Measurements from ENCODE around the gene PTPN14.

Gene PTPN14

GRCh38 chr1:214476229-214476985, 75.0 kb downstream of the PTPN14 start:
- no peak overlapping the region for H3K27ac ChIP-seq (ENCODE audit: low read length)
- no peaks in the 10 kb centered on the region for H4K20me1 ChIP-seq (ENCODE audit: insufficient read depth, low read length)
- no peak for ATAC-seq (ENCODE audit: insufficient read depth, low read depth)
- TF ChIP-seq EZH2 (IDR thresholded peaks at IDR 0.05; ENCODE audit: borderline replicate concordance, low read depth, low read length, severe bottlenecking) (no peak), CTCF (IDR thresholded peaks at IDR 0.05; ENCODE audit: borderline replicate concordance, extremely low read depth, low read length, poor library complexity, severe bottlenecking) (no peak)
- no peaks in the 10 kb centered on the region for H3K4me1 ChIP-seq (ENCODE audit: insufficient read depth, low read length)
- H3K79me2 ChIP-seq (ENCODE audit: insufficient read depth, low read length) = no peaks in the 10 kb centered on the region
- no peaks in the 10 kb centered on the region for H3K27me3 ChIP-seq (ENCODE audit: insufficient read depth, low read length, poor library complexity)
- no peak overlapping the region for H3K9ac ChIP-seq (ENCODE audit: low read depth, low read length)
- no peak overlapping the region for H2AFZ ChIP-seq (ENCODE audit: low read depth, low read length)
- no peak for DNase-seq
- H3K4me3 ChIP-seq (ENCODE audit: low read depth in 1 of 2, low read length in 2 of 2) = no peak overlapping the region
- no peak overlapping the region for H3K4me2 ChIP-seq (ENCODE audit: insufficient read depth, low read length)
- H3K36me3 ChIP-seq (ENCODE audit: insufficient read depth, low read length) = no peaks in the 10 kb centered on the region
- no peaks in the 10 kb centered on the region for H3K9me3 ChIP-seq (ENCODE audit: insufficient read depth, low read length, severe bottlenecking)

- Histone ChIP-seq H4K20me1 (ENCODE audit: insufficient read depth, low read length) (no peaks in the 10 kb centered on the region), H3K36me3 (ENCODE audit: insufficient read depth, low read length) (no peaks in the 10 kb centered on the region), H3K4me1 (ENCODE audit: insufficient read depth, low read length) (no peaks in the 10 kb centered on the region), H2AFZ (ENCODE audit: low read depth, low read length) (no peak overlapping the region), H3K79me2 (ENCODE audit: insufficient read depth, low read length) (no peaks in the 10 kb centered on the region), H3K27ac (ENCODE audit: low read length) (no peak overlapping the region), H3K9me3 (ENCODE audit: insufficient read depth, low read length, severe bottlenecking) (no peaks in the 10 kb centered on the region), H3K4me3 (ENCODE audit: low read depth in 1 of 2, low read length in 2 of 2) (no peak overlapping the region), H3K27me3 (ENCODE audit: insufficient read depth, low read length, poor library complexity) (no peaks in the 10 kb centered on the region), H3K4me2 (ENCODE audit: insufficient read depth, low read length) (no peak overlapping the region), H3K9ac (ENCODE audit: low read depth, low read length) (no peak overlapping the region)
- DNase-seq (no peak), ATAC-seq (ENCODE audit: insufficient read depth, low read depth) (no peak)
- TF ChIP-seq CTCF (IDR thresholded peaks at IDR 0.05; ENCODE audit: borderline replicate concordance, extremely low read depth, low read length, poor library complexity, severe bottlenecking) (no peak), EZH2 (IDR thresholded peaks at IDR 0.05; ENCODE audit: borderline replicate concordance, low read depth, low read length, severe bottlenecking) (no peak)
These were observed 75.7 kb downstream of the PTPN14 start for GRCh38 chr1:214475746-214476145.

- Histone ChIP-seq H2AFZ (ENCODE audit: low read depth, low read length) (no peak overlapping the region), H4K20me1 (ENCODE audit: insufficient read depth, low read length) (no peaks in the 10 kb centered on the region), H3K9ac (ENCODE audit: low read depth, low read length) (no peak overlapping the region), H3K4me3 (ENCODE audit: low read depth in 1 of 2, low read length in 2 of 2) (no peak overlapping the region), H3K9me3 (ENCODE audit: insufficient read depth, low read length, severe bottlenecking) (no peaks in the 10 kb centered on the region), H3K27me3 (ENCODE audit: insufficient read depth, low read length, poor library complexity) (no peaks in the 10 kb centered on the region), H3K27ac (ENCODE audit: low read length) (no peak overlapping the region), H3K79me2 (ENCODE audit: insufficient read depth, low read length) (no peaks in the 10 kb centered on the region), H3K36me3 (ENCODE audit: insufficient read depth, low read length) (no peaks in the 10 kb centered on the region), H3K4me1 (ENCODE audit: insufficient read depth, low read length) (no peaks in the 10 kb centered on the region), H3K4me2 (ENCODE audit: insufficient read depth, low read length) (no peak overlapping the region)
- DNase-seq = no peak
- TF ChIP-seq EZH2 (IDR thresholded peaks at IDR 0.05; ENCODE audit: borderline replicate concordance, low read depth, low read length, severe bottlenecking) = no peak
- TF ChIP-seq CTCF (IDR thresholded peaks at IDR 0.05; ENCODE audit: borderline replicate concordance, extremely low read depth, low read length, poor library complexity, severe bottlenecking) = no peak
- ATAC-seq (ENCODE audit: insufficient read depth, low read depth) = no peak
These were observed 76.1 kb downstream of the PTPN14 start for GRCh38 chr1:214475331-214475730.
